ENCODE results near the gene PAX2. TPM values are rescaled to one million over a fixed set of nuclear protein-coding genes. Genes with fewer than 3 reads are reported as not detected.

The PAX2 gene
- under 0.01 TPM in 1 of 2 replicates, not detected in the other for total RNA-seq

DNA sequence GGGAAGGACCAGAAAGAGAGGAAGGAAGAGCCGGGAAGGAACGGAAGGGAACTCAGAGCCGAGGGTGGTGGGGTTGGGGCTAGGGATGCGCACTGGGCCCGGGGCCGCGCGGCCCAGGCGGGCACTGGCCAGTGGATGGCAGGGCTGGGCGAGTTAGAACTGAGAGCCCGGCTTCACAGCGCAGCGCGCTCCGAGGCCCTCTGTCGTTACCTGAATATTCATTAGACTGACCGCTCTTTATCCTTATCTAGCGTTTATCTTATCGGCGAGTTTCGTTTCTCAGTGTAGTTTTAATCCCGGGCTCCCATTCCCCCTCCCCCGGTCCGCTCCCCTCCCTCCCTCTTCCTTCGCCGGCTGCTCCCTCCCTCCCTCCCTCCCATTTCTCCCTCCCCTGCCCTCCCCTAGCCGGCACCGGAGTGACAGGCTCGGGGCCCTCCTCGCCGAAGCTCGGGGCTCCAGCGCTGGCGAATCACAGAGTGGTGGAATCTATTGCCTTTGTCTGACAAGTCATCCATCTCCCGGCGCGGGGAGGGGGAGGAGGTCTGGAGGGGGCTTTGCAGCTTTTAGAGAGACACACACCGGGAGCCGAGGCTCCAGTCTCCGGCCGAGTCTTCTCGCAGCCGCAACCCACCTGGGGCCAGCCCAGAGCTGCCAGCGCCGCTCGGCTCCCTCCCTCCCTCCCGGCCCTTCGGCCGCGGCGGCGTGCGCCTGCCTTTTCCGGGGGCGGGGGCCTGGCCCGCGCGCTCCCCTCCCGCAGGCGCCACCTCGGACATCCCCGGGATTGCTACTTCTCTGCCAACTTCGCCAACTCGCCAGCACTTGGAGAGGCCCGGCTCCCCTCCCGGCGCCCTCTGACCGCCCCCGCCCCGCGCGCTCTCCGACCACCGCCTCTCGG is at the start of gene PAX2:
Gene PAX2 (plus strand): TSS at position 596 of the 895 bp plus-strand sequence. CDS start 679 bp downstream, outside the sequence.

Other genes with a start within 250 kb of the PAX2 start
- gene SEC31B, start 225.7 kb upstream of the PAX2 start, total RNA-seq, result 1.2 and 2.9 TPM in 2 replicates
- 101 and 110 TPM in 2 replicates for gene NDUFB8, start 215.7 kb upstream of the PAX2 start, total RNA-seq
- 15.6 and 15.8 TPM in 2 replicates for gene HIF1AN, start 209.6 kb upstream of the PAX2 start, total RNA-seq
- gene SLF2, start 167.4 kb downstream of the PAX2 start, total RNA-seq, result 41.9 and 44.8 TPM in 2 replicates
- 0.33 and 1.00 TPM in 2 replicates for gene SEMA4G, start 223.9 kb downstream of the PAX2 start, total RNA-seq
- gene MRPL43, start 241.9 kb downstream of the PAX2 start, total RNA-seq, result 49.4 and 63.5 TPM in 2 replicates
- gene TWNK, start 242.0 kb downstream of the PAX2 start, total RNA-seq, result 8.0 and 9.0 TPM in 2 replicates